Measurements from ENCODE around the gene CACNB2.

DNA sequence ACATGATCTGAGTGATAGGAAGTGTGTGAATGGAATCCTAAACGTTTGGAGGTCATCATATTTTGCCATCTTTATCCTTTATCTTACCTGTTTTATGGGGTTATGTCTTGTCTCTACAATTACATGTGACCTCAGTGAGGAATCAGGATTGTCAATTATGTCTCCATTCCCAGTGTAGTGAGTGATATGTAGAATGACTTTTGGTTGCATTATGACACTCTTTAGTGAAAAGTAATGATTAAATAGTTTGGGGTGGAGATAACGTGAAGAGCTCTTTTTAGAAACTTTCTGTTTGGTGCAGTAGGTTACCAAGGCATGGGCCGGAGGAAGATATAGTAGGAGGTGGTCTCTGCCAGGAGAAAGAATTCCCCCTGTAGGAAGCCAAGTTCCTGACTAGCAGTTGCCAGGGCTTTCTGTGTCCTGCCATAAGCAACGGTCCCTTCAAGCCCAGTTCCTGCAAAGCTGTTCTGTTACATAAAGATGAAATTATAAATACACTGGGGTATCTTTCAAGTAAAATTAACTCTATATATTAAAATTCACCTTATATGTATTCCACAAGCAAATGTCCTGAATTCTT, 282.9 kb downstream of the CACNB2 start:
- no peak for TF ChIP-seq ZNF274 (CRISPR knock-in tag; IDR thresholded peaks at IDR 0.05)
- TF ChIP-seq POLR2A (IDR thresholded peaks at IDR 0.05; ENCODE audit: insufficient read depth in 1 of 2, low read depth in 2 of 2, low read length in 2 of 2) = no peak
- no peak for TF ChIP-seq FOXM1 (CRISPR knock-in tag; IDR thresholded peaks at IDR 0.05)
- TF ChIP-seq ARNTL (CRISPR knock-in tag; IDR thresholded peaks at IDR 0.05) = no peak
- no peak for TF ChIP-seq JUNB (CRISPR knock-in tag; IDR thresholded peaks at IDR 0.05; ENCODE audit: borderline replicate concordance)
- TF ChIP-seq CHD4 (IDR thresholded peaks at IDR 0.05; ENCODE audit: borderline replicate concordance, low read length) = no peak
- TF ChIP-seq RFXANK (CRISPR knock-in tag; IDR thresholded peaks at IDR 0.05) = no peak
